Keratinocyte (primary cell): ENCODE data around the gene GFOD1. TPM values are rescaled to one million over a fixed set of nuclear protein-coding genes. Genes with fewer than 3 reads are reported as not detected.

Experiments used
- DNase-seq: peaks from one replicate; pipeline ENCODE4 v3.0.0-alpha.2; 2011; ENCODE audit warnings: low read depth, missing footprints, low spot score
- FAIRE-seq: peaks from 2 replicates; lab custom pipeline; 2011; peaks lifted over from hg19 to GRCh38; lab: Jason Lieb, UNC
- H2AFZ ChIP-seq: 2 replicates; pipeline ENCODE4 v1.6.0; 2012; ENCODE audit warnings: low read length, control low read depth, inconsistent platforms; ENCODE audit not compliant: control insufficient read depth
- H3K27ac ChIP-seq: 2 replicates; pipeline ENCODE4 v1.5.1; 2011; ENCODE audit warnings: low read length; ENCODE audit not compliant: control insufficient read depth, insufficient read depth
- H3K27me3 ChIP-seq: 3 replicates; pipeline ENCODE4 v1.6.0; 2011; ENCODE audit warnings: low read length; ENCODE audit not compliant: control insufficient read depth, insufficient read depth; ENCODE audit errors: extremely low read depth
- H3K36me3 ChIP-seq, 2 experiments: 2 replicates in 1 of 2; 3 replicates in 1 of 2; pipeline ENCODE4 v1.5.1; 2011; ENCODE audit warnings: low read length in 2 of 2, mild to moderate bottlenecking in 1 of 2; ENCODE audit not compliant: control insufficient read depth in 2 of 2, insufficient read depth in 2 of 2; ENCODE audit errors: extremely low read depth in 1 of 2
- H3K4me1 ChIP-seq: 3 replicates; pipeline ENCODE4 v1.5.1; 2011; ENCODE audit warnings: low read length; ENCODE audit not compliant: control insufficient read depth, insufficient read depth; ENCODE audit errors: extremely low read depth
- H3K4me2 ChIP-seq: 3 replicates; pipeline ENCODE4 v1.6.0; 2011; ENCODE audit warnings: low read depth, low read length; ENCODE audit not compliant: control insufficient read depth, insufficient read depth; ENCODE audit errors: extremely low read depth
- H3K4me3 ChIP-seq, 3 experiments: fragments of 200-600 bp in 1 of 3; sonication (generic) in 1 of 3; 2 replicates in 2 of 3; 3 replicates in 1 of 3; pipeline ENCODE4 v1.5.1; 2011 to 2016; ENCODE audit warnings: low read length in 3 of 3, mild to moderate bottlenecking in 3 of 3, control low read depth in 2 of 3, inconsistent platforms in 1 of 3, low read depth in 1 of 3, mixed read lengths in 1 of 3, mixed run types in 1 of 3, moderate library complexity in 1 of 3; ENCODE audit not compliant: control insufficient read depth in 2 of 3, insufficient read depth in 2 of 3; ENCODE audit errors: extremely low read depth in 1 of 3
- H3K79me2 ChIP-seq: 2 replicates; pipeline ENCODE4 v1.6.0; 2012; ENCODE audit warnings: low read length; ENCODE audit not compliant: control insufficient read depth, insufficient read depth
- H3K9ac ChIP-seq: 3 replicates; pipeline ENCODE4 v1.6.0; 2011; ENCODE audit warnings: low read length; ENCODE audit not compliant: control insufficient read depth, insufficient read depth; ENCODE audit errors: extremely low read depth
- H3K9me1 ChIP-seq: 3 replicates; pipeline ENCODE4 v1.6.0; 2011; ENCODE audit warnings: low read length; ENCODE audit not compliant: control insufficient read depth, insufficient read depth; ENCODE audit errors: extremely low read depth
- H3K9me3 ChIP-seq: 2 replicates; pipeline ENCODE4 v1.5.1; 2012; ENCODE audit warnings: low read depth, low read length; ENCODE audit not compliant: control insufficient read depth
- H4K20me1 ChIP-seq: 3 replicates; pipeline ENCODE4 v1.6.0; 2011; ENCODE audit warnings: low read length; ENCODE audit not compliant: control insufficient read depth, insufficient read depth; ENCODE audit errors: extremely low read depth
- CTCF ChIP-seq, 3 experiments: IDR thresholded peaks in 1 of 3; conservative IDR thresholded peaks in 1 of 3; optimal IDR thresholded peaks in 1 of 3; 2 replicates in 2 of 3; 3 replicates in 1 of 3; pipeline versions ENCODE3 to v1.5.1; 2011; ENCODE audit warnings: low read length in 3 of 3, mild to moderate bottlenecking in 3 of 3, moderate library complexity in 2 of 3, control low read depth in 1 of 3, inconsistent platforms in 1 of 3; ENCODE audit not compliant: insufficient read depth in 2 of 3; ENCODE audit errors: extremely low read depth in 1 of 3
- EZH2 ChIP-seq: IDR thresholded peaks from one replicate; pipeline ENCODE4 v1.6.1; 2012; ENCODE audit warnings: inconsistent platforms, mild to moderate bottlenecking, low read length, moderate library complexity
- dilution Hi-C: fragments of 300-500 bp; cut with MboI; formaldehyde crosslinking; loops from one replicate; pipeline ENCODE4 v1.7.0; 2020; ENCODE audit warnings: low sequenced_read_pairs; ENCODE audit not compliant: extremely low pct_ligation_motif_present
- polyA plus RNA-seq, 5 experiments: library from polyadenylated mRNA; depleted of rRNA in 3 of 5; stranded (reverse) in 3 of 5; stranded (forward) in 1 of 5; unstranded in 1 of 5; fragments of >200 nt; gene quantifications; 1 replicate in 1 of 5; 2 replicates in 3 of 5; 3 replicates in 1 of 5; pipeline versions ENCODE4 v1.2.1 to v1.2.3, GENCODE V29; 2011 to 2012; ENCODE audit warnings: missing spikeins in 2 of 5, low read depth in 1 of 5, low replicate concordance in 1 of 5

Gene GFOD1
- polyA plus RNA-seq, 1 donor (not counting 4 experiments of a cell fraction or from before 2014, with no cell fraction given) = 7.2 TPM

- H3K4me2 ChIP-seq = peak overlapping the region; percentile 96
- H3K27ac ChIP-seq = peak overlapping the region; percentile 94
- DNase-seq (no peak), FAIRE-seq (peak; percentile 71)
- H3K9ac ChIP-seq = peak overlapping the region; percentile 51
- H2AFZ ChIP-seq = no peak overlapping the region
- no peaks in the 10 kb centered on the region for H3K9me1 ChIP-seq
- H3K36me3 ChIP-seq = no peaks in the 10 kb centered on the region
- H4K20me1 ChIP-seq = no peaks in the 10 kb centered on the region
- TF ChIP-seq CTCF (optimal IDR thresholded peaks at IDR 0.05 in 1 of 3, IDR thresholded peaks at IDR 0.05 in 1 of 3, conservative IDR thresholded peaks at IDR 0.05 in 1 of 3; ENCODE audit: extremely low read depth in 1 of 3, insufficient read depth in 2 of 3, low read length in 3 of 3) (no peak), EZH2 (no peak)
- no peak overlapping the region for H3K4me3 ChIP-seq
- H3K27me3 ChIP-seq = no peaks in the 10 kb centered on the region
- dilution Hi-C loops = no loop called here
- no peaks in the 10 kb centered on the region for H3K9me3 ChIP-seq
- peaks cover 55% of the 10 kb centered on the region for H3K4me1 ChIP-seq
- no peaks in the 10 kb centered on the region for H3K79me2 ChIP-seq
Measured at GRCh38 chr6:13354331-13355042, 132.9 kb downstream of the GFOD1 start.

GRCh38 chr6:13352165-13352564, 135.2 kb downstream of the GFOD1 start:
- H3K4me1 ChIP-seq = peaks cover 52% of the 10 kb centered on the region
- TF ChIP-seq CTCF (optimal IDR thresholded peaks at IDR 0.05 in 1 of 3, IDR thresholded peaks at IDR 0.05 in 1 of 3, conservative IDR thresholded peaks at IDR 0.05 in 1 of 3; ENCODE audit: extremely low read depth in 1 of 3, insufficient read depth in 2 of 3, low read length in 3 of 3) (no peak), EZH2 (no peak)
- H4K20me1 ChIP-seq = no peaks in the 10 kb centered on the region
- FAIRE-seq = no peak
- H3K36me3 ChIP-seq = no peaks in the 10 kb centered on the region
- no peaks in the 10 kb centered on the region for H3K9me3 ChIP-seq
- no peak overlapping the region for H3K4me3 ChIP-seq
- H2AFZ ChIP-seq = no peak overlapping the region
- H3K79me2 ChIP-seq = no peaks in the 10 kb centered on the region
- H3K4me2 ChIP-seq = no peak overlapping the region
- dilution Hi-C loops = no loop called here
- H3K9me1 ChIP-seq = no peaks in the 10 kb centered on the region
- no peaks in the 10 kb centered on the region for H3K27me3 ChIP-seq
- DNase-seq = no peak
- no peak overlapping the region for H3K9ac ChIP-seq
- H3K27ac ChIP-seq = no peak overlapping the region
